ENCODE data around the gene TUG1. TPM values are rescaled to one million over a fixed set of nuclear protein-coding genes. Genes with fewer than 3 reads are reported as not detected.

The TUG1 gene
- total RNA-seq, 3 donors from 2014 or later, result 68.2 to 83.2 (median 72.0) TPM

GRCh38 chr22:30953206-30953605 lies 15.9 kb upstream of the TUG1 start:
- no peaks in the 10 kb centered on the region for H3K9me3 ChIP-seq
- TF ChIP-seq CTCF (IDR thresholded peaks at IDR 0.05), result no peak
- H3K4me3 ChIP-seq, result no peak overlapping the region
- intact Hi-C loops (cut with DNase I, micrococcal nuclease), result loop anchor here in 1 of 2 donors (10.0 kb wide), 1 partner anchor 192 kb away; the partner anchor contains the start of gene PLA2G3
- no peak for DNase-seq
- H3K4me1 ChIP-seq (ENCODE audit: low read depth), result no peaks in the 10 kb centered on the region
- no peaks in the 10 kb centered on the region for H3K36me3 ChIP-seq (ENCODE audit: low read depth)
- ATAC-seq, result no peak

GRCh38 chr22:30955153-30955552 lies 13.9 kb upstream of the TUG1 start:
- H3K4me1 ChIP-seq (ENCODE audit: low read depth), result no peaks in the 10 kb centered on the region
- no peaks in the 10 kb centered on the region for H3K9me3 ChIP-seq
- intact Hi-C loops (cut with DNase I, micrococcal nuclease), result loop anchor here in 1 of 2 donors (10.0 kb wide), 1 partner anchor 190 kb away; the partner anchor contains the start of gene PLA2G3
- ATAC-seq (no peak), DNase-seq (no peak)
- no peak overlapping the region for H3K4me3 ChIP-seq
- no peak for TF ChIP-seq CTCF (IDR thresholded peaks at IDR 0.05)
- no peaks in the 10 kb centered on the region for H3K36me3 ChIP-seq (ENCODE audit: low read depth)

- H3K4me1 ChIP-seq (ENCODE audit: low read depth), result no peaks in the 10 kb centered on the region
- ATAC-seq (no peak), DNase-seq (no peak)
- H3K36me3 ChIP-seq (ENCODE audit: low read depth), result no peaks in the 10 kb centered on the region
- intact Hi-C loops (cut with DNase I, micrococcal nuclease), result no loop called here
- no peaks in the 10 kb centered on the region for H3K9me3 ChIP-seq
- no peak overlapping the region for H3K4me3 ChIP-seq
- no peak for TF ChIP-seq CTCF (IDR thresholded peaks at IDR 0.05)
These were observed 4.2 kb upstream of the TUG1 start for GRCh38 chr22:30964858-30965257.

GRCh38 chr22:30968015-30968923 lies 796 bp upstream of the TUG1 start, which contains the start of gene MORC2:
MORC2 (minus strand) TSS chr22:30968774; CDS start chr22:30967889, 885 bp downstream.
- peaks cover 7% of the 10 kb centered on the region for H3K4me1 ChIP-seq (ENCODE audit: low read depth)
- no peak for TF ChIP-seq CTCF (IDR thresholded peaks at IDR 0.05)
- intact Hi-C loops (cut with DNase I, micrococcal nuclease), result no loop called here
- DNase-seq, result peak in 2 of 3 donors; percentile 71 to 82
- H3K4me3 ChIP-seq, result peak within 1 kb of the TSS; percentile 86
- H3K36me3 ChIP-seq (ENCODE audit: low read depth), result peaks cover 10% of the 10 kb centered on the region
- H3K9me3 ChIP-seq, result peaks cover 12% of the 10 kb centered on the region
- ATAC-seq, result peak; percentile 67

- intact Hi-C loops (cut with DNase I, micrococcal nuclease), result no loop called here
- TF ChIP-seq CTCF (IDR thresholded peaks at IDR 0.05), result no peak
- Histone ChIP-seq H3K36me3 (ENCODE audit: low read depth) (peaks cover 12% of the 10 kb centered on the region), H3K4me1 (ENCODE audit: low read depth) (peaks cover 7% of the 10 kb centered on the region), H3K4me3 (peak overlapping the region; percentile 86), H3K9me3 (peaks cover 24% of the 10 kb centered on the region)
- DNase-seq (peak in 2 of 3 donors; percentile 44 to 70), ATAC-seq (peak; percentile 50)
These were observed 679 bp downstream of the TUG1 start for GRCh38 chr22:30969532-30970355.

Data from mucosa of descending colon (tissue), 3 donors.